ENCODE results near the gene COL10A1. TPM values are rescaled to one million over a fixed set of nuclear protein-coding genes. Genes with fewer than 3 reads are reported as not detected.

Gene COL10A1
- total RNA-seq, 1 donor from 2014 or later, result not detected

GRCh38 chr6:116170358-116171057, 44.6 kb upstream of the COL10A1 start:
- Mint-ChIP-seq H3K36me3 (peaks cover 8% of the 10 kb centered on the region), H3K4me3 (no peak overlapping the region), H3K9me3 (peaks cover 16% of the 10 kb centered on the region), H3K27me3 (ENCODE audit: insufficient read depth, low read depth) (peaks cover 2% of the 10 kb centered on the region), H3K4me1 (no peaks in the 10 kb centered on the region), H3K27ac (no peak overlapping the region)
- H3K27ac ChIP-seq, result no peak overlapping the region
- peaks cover 3% of the 10 kb centered on the region for H3K9me3 ChIP-seq (ENCODE audit: low read depth)
- H3K9ac ChIP-seq, result no peak overlapping the region
- H3K79me2 ChIP-seq (ENCODE audit: low read depth), result no peaks in the 10 kb centered on the region
- peaks cover 6% of the 10 kb centered on the region for H4K20me1 ChIP-seq (ENCODE audit: low read depth)
- no peaks in the 10 kb centered on the region for H3F3A ChIP-seq (ENCODE audit: low read depth)
- DNase-seq (ENCODE audit: low spot score), result no peak
- peaks cover 5% of the 10 kb centered on the region for H3K4me1 ChIP-seq
- H3K4me3 ChIP-seq, result no peak overlapping the region
- H3K36me3 ChIP-seq, result peaks cover 5% of the 10 kb centered on the region
- TF ChIP-seq EZH2phosphoT487 (IDR thresholded peaks at IDR 0.05), result no peak
- no peak for TF ChIP-seq CTCF (IDR thresholded peaks at IDR 0.05)
- no peak for TF ChIP-seq EZH2 (IDR thresholded peaks at IDR 0.05)
- H3K27me3 ChIP-seq, result no peaks in the 10 kb centered on the region
- no peak overlapping the region for H2AFZ ChIP-seq (replicated peaks)
- H3K4me2 ChIP-seq, result no peak overlapping the region

GRCh38 chr6:116169880-116170279, 43.9 kb upstream of the COL10A1 start:
- Histone ChIP-seq H3K27ac (no peak overlapping the region), H3K4me1 (peaks cover 5% of the 10 kb centered on the region), H3K4me3 (no peak overlapping the region), H4K20me1 (ENCODE audit: low read depth) (peaks cover 6% of the 10 kb centered on the region), H3K9me3 (ENCODE audit: low read depth) (peaks cover 3% of the 10 kb centered on the region), H3K79me2 (ENCODE audit: low read depth) (no peaks in the 10 kb centered on the region), H3F3A (ENCODE audit: low read depth) (no peaks in the 10 kb centered on the region), H3K4me2 (no peak overlapping the region), H3K9ac (no peak overlapping the region), H2AFZ (replicated peaks) (no peak overlapping the region), H3K36me3 (peaks cover 5% of the 10 kb centered on the region), H3K27me3 (no peaks in the 10 kb centered on the region)
- Mint-ChIP-seq H3K36me3 (peaks cover 3% of the 10 kb centered on the region), H3K4me1 (no peaks in the 10 kb centered on the region), H3K9me3 (peaks cover 14% of the 10 kb centered on the region), H3K27me3 (ENCODE audit: insufficient read depth, low read depth) (peaks cover 2% of the 10 kb centered on the region), H3K27ac (no peak overlapping the region), H3K4me3 (no peak overlapping the region)
- TF ChIP-seq CTCF (IDR thresholded peaks at IDR 0.05), result no peak
- peak; percentile 94 for TF ChIP-seq EZH2phosphoT487 (IDR thresholded peaks at IDR 0.05)
- no peak for DNase-seq (ENCODE audit: low spot score)

- no peak overlapping the region for H3K4me3 Mint-ChIP-seq
- no peaks in the 10 kb centered on the region for H3F3A ChIP-seq (ENCODE audit: low read depth)
- H4K20me1 ChIP-seq (ENCODE audit: low read depth), result peaks cover 6% of the 10 kb centered on the region
- H3K36me3 ChIP-seq, result peaks cover 5% of the 10 kb centered on the region
- no peak overlapping the region for H3K27ac ChIP-seq
- TF ChIP-seq EZH2 (IDR thresholded peaks at IDR 0.05) (no peak), EZH2phosphoT487 (IDR thresholded peaks at IDR 0.05) (no peak), CTCF (IDR thresholded peaks at IDR 0.05) (no peak)
- no peak overlapping the region for H2AFZ ChIP-seq (replicated peaks)
- H3K79me2 ChIP-seq (ENCODE audit: low read depth), result peaks cover 8% of the 10 kb centered on the region
- no peak overlapping the region for H3K4me3 ChIP-seq
- H3K9me3 Mint-ChIP-seq, result peaks cover 14% of the 10 kb centered on the region
- H3K4me2 ChIP-seq, result no peak overlapping the region
- peaks cover 5% of the 10 kb centered on the region for H3K4me1 ChIP-seq
- H3K9ac ChIP-seq, result no peak overlapping the region
- no peak for DNase-seq (ENCODE audit: low spot score)
- no peaks in the 10 kb centered on the region for H3K9me3 ChIP-seq (ENCODE audit: low read depth)
- H3K27me3 Mint-ChIP-seq (ENCODE audit: insufficient read depth, low read depth), result peaks cover 2% of the 10 kb centered on the region
- no peaks in the 10 kb centered on the region for H3K4me1 Mint-ChIP-seq
- no peak overlapping the region for H3K27ac Mint-ChIP-seq
- no peaks in the 10 kb centered on the region for H3K27me3 ChIP-seq
- peaks cover 3% of the 10 kb centered on the region for H3K36me3 Mint-ChIP-seq
These were observed 42.2 kb upstream of the COL10A1 start for GRCh38 chr6:116168148-116168547.

All from neural progenitor cell (in vitro differentiated cells).